ENCODE measurements around the gene ALPL.
"Not testable (repeated sequence)": the region's sequence is repeated elsewhere in the genome, so short reads cannot be mapped to it uniquely, and the experiment has no call there.

ALPL gene

GRCh38 chr1:21509351-21510112 lies at the start of gene ALPL:
Gene ALPL (plus strand): TSS chr1:21509423. CDS start chr1:21554082, 44,659 bp downstream.
- TF ChIP-seq, protein P1, sequence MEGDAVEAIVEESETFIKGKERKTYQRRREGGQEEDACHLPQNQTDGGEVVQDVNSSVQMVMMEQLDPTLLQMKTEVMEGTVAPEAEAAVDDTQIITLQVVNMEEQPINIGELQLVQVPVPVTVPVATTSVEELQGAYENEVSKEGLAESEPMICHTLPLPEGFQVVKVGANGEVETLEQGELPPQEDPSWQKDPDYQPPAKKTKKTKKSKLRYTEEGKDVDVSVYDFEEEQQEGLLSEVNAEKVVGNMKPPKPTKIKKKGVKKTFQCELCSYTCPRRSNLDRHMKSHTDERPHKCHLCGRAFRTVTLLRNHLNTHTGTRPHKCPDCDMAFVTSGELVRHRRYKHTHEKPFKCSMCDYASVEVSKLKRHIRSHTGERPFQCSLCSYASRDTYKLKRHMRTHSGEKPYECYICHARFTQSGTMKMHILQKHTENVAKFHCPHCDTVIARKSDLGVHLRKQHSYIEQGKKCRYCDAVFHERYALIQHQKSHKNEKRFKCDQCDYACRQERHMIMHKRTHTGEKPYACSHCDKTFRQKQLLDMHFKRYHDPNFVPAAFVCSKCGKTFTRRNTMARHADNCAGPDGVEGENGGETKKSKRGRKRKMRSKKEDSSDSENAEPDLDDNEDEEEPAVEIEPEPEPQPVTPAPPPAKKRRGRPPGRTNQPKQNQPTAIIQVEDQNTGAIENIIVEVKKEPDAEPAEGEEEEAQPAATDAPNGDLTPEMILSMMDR (IDR thresholded peaks at IDR 0.05; ENCODE audit: low read depth, low read length), result no peak
- H3K4me3 ChIP-seq (ENCODE audit: low read depth, low read length), result peak within 1 kb of the TSS; percentile 42
- in situ Hi-C loops (cut with HindIII; ENCODE audit: low sequenced_read_pairs), result no loop called here
- DNase-seq (ENCODE audit: low read depth, low spot score), result no peak

DNA sequence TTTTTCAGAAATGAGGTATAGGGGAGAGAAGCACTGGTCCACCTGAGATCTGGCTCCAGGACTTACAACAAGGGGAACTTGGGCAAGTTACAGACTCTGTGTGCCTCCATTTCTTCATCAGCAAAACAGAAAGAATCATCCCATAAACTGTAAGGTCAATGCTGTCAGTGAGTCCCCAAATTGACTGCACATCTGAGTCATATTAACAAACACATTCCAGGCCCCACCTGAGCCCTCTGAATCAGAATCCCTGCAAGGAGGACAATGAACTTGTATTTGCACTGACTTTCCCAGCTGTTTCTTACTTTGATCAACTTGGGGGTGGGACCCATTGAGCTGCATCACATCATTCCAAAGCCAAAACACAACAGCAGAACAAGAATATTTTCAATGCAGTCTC lies 44.1 kb upstream of the ALPL start:
- H3K4me3 ChIP-seq (ENCODE audit: low read depth, low read length); in situ Hi-C loops (cut with HindIII; ENCODE audit: low sequenced_read_pairs); DNase-seq (ENCODE audit: low read depth, low spot score): not testable (repeated sequence)

DNA sequence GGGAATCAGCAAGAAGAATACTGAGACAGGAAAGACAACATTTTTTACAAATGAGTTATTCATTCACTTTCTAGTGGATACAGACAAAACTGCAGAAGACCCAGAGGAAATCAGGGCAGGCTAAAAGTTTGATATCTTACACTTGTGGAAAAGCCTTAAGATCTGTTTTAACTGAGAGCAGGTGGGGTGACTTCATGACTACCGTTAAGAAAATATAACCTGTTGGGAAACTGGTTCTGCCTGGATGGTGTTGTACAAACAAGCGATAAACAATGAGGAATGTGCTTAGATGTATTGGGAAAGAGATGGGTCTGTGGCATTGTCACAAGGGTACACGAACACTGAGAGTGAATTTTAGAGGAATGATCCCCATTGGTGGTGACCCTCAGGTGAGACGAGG lies 41.3 kb upstream of the ALPL start:
- H3K4me3 ChIP-seq (ENCODE audit: low read depth, low read length); in situ Hi-C loops (cut with HindIII; ENCODE audit: low sequenced_read_pairs); DNase-seq (ENCODE audit: low read depth, low spot score): not testable (repeated sequence)

DNA sequence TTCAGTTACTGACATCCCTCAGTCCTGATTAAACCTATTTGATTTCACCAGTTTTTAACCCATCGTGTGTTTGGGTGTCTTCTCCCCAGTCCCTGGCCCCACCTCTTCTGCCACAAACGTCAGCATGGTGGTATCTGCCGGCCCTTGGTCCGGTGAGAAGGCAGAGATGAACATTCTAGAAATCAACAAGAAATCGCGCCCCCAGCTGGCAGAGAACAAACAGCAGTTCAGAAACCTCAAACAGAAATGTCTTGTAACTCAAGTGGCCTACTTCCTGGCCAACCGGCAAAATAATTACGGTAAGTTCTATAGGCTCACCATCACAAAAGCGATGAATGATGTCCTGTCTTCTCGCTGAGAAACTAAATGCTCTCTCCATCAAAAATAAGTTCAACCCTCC lies 40.6 kb upstream of the ALPL start:
- no peak for DNase-seq (ENCODE audit: low read depth, low spot score)

GRCh38 chr1:21469581-21469980 lies 39.6 kb upstream of the ALPL start:
- H3K4me3 ChIP-seq (ENCODE audit: low read depth, low read length), result no peak overlapping the region
- no peak for DNase-seq (ENCODE audit: low read depth, low spot score)
- in situ Hi-C loops (cut with HindIII; ENCODE audit: low sequenced_read_pairs), result no loop called here
- TF ChIP-seq, protein P1 (IDR thresholded peaks at IDR 0.05; ENCODE audit: low read depth, low read length), result no peak

More for the DNA sequence above, 40.6 kb upstream of the ALPL start:
- in situ Hi-C loops (cut with HindIII; ENCODE audit: low sequenced_read_pairs), result no loop called here
- TF ChIP-seq, protein P1 (IDR thresholded peaks at IDR 0.05; ENCODE audit: low read depth, low read length), result peak; percentile 57
- no peak overlapping the region for H3K4me3 ChIP-seq (ENCODE audit: low read depth, low read length)

DNA sequence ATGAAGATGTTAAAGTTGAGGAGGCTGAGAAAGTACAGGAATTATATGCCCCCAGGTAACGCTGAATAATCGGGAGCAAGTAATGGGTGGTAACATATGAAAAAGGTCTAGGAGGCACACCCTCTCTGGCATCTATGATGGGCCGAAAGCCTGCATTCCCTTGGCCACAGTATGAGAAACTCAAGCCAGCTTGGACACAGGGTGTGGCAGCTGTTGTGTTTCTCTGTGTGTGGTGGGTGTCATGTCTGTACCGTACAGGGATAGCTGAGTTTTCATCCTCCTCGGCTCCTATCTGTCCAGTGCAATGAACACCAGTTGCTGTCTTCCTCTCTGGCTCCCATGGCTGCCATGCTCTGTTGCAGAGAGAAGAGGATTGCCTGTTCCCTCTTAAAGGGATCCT lies 36.4 kb upstream of the ALPL start:
- DNase-seq (ENCODE audit: low read depth, low spot score), result no peak
- in situ Hi-C loops (cut with HindIII; ENCODE audit: low sequenced_read_pairs), result no loop called here
- H3K4me3 ChIP-seq (ENCODE audit: low read depth, low read length), result no peak overlapping the region
- TF ChIP-seq, protein P1 (IDR thresholded peaks at IDR 0.05; ENCODE audit: low read depth, low read length), result no peak

- in situ Hi-C loops (cut with HindIII; ENCODE audit: low sequenced_read_pairs), result no loop called here
- H3K4me3 ChIP-seq (ENCODE audit: low read depth, low read length), result no peak overlapping the region
- TF ChIP-seq, protein P1 (IDR thresholded peaks at IDR 0.05; ENCODE audit: low read depth, low read length), result no peak
- no peak for DNase-seq (ENCODE audit: low read depth, low spot score)
These were observed 30.9 kb upstream of the ALPL start for GRCh38 chr1:21478356-21478755.

DNA sequence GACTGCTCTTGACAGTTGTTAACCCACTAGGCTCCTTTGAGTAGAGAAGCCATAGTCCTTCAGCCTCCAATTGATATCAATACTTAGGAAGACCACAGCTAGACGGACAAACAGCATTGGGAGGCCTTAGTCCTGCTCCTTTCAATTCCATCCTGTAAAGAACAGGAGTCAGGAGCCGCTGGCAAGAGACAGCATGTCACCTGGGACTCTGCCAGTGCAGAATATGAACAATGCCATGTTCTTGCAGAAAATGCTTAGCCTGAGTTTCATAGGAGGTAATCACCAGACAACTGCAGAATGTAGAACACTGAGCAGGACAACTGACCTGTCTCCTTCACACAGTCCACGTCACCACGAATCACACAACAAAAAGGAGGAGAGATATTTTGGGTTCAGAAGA lies 25.3 kb upstream of the ALPL start:
- H3K4me3 ChIP-seq (ENCODE audit: low read depth, low read length); in situ Hi-C loops (cut with HindIII; ENCODE audit: low sequenced_read_pairs); DNase-seq (ENCODE audit: low read depth, low spot score): not testable (repeated sequence)
